Endothelial cell of umbilical vein (primary cell): ENCODE measurements around the gene KAT8. TPM values are rescaled to one million over a fixed set of nuclear protein-coding genes. Genes with fewer than 3 reads are reported as not detected.

Experiments used
- BruUV-seq: library from RNA; stranded (reverse); fragments of 400-500 nt; replicated peaks from 2 replicates; lab custom pipeline; 2021; lab: Mats Ljungman, UMichigan
- CTCF ChIA-PET: fragments of 300-600, 350-600 bp; sonication (Branson Sonifier 250); formaldehyde crosslinking; loops from one replicate; lab custom pipeline; 2021; ENCODE audit warnings: antibody characterized with exemption, inconsistent platforms; lab: Charles Lee
- POLR2A ChIA-PET: fragments of 300-600, 350-600 bp; sonication (Branson Sonifier 250); formaldehyde crosslinking; loops from one replicate; lab custom pipeline; 2021; ENCODE audit warnings: antibody characterized with exemption, inconsistent platforms; lab: Charles Lee
- DNase-seq: peaks from one replicate; pipeline ENCODE4 v3.0.0-alpha.2; 2011; ENCODE audit warnings: low read depth, low spot score
- FAIRE-seq: peaks from 2 replicates; lab custom pipeline; 2011; peaks lifted over from hg19 to GRCh38; lab: Jason Lieb, UNC
- H2AFZ ChIP-seq: 2 replicates; pipeline ENCODE4 v1.6.0; 2012; ENCODE audit warnings: low read depth, low read length, control low read depth, inconsistent platforms
- H3K27ac ChIP-seq: 2 replicates; pipeline ENCODE4 v1.5.1; 2011; ENCODE audit warnings: low read depth, mild to moderate bottlenecking, control low read depth, low read length, moderate library complexity; ENCODE audit not compliant: insufficient read depth
- H3K27me3 ChIP-seq, 2 experiments: 2 replicates each; pipeline versions ENCODE4 v1.6.0 to v1.6.1; 2011; ENCODE audit warnings: low read length in 2 of 2, mixed read lengths in 1 of 2; ENCODE audit not compliant: control insufficient read depth in 2 of 2, insufficient read depth in 2 of 2
- H3K36me3 ChIP-seq, 2 experiments: 2 replicates in 1 of 2; 3 replicates in 1 of 2; pipeline ENCODE4 v1.5.1; 2011; ENCODE audit warnings: low read length in 2 of 2, mild to moderate bottlenecking in 1 of 2, moderate library complexity in 1 of 2; ENCODE audit not compliant: control insufficient read depth in 2 of 2, insufficient read depth in 2 of 2; ENCODE audit errors: extremely low read depth in 1 of 2
- H3K4me1 ChIP-seq: 3 replicates; pipeline ENCODE4 v1.5.1; 2011; ENCODE audit warnings: mild to moderate bottlenecking, low read length; ENCODE audit not compliant: control insufficient read depth, insufficient read depth; ENCODE audit errors: extremely low read depth
- H3K4me2 ChIP-seq: 2 replicates; pipeline ENCODE4 v1.6.1; 2011; ENCODE audit warnings: low read length, control low read depth, mixed read lengths; ENCODE audit not compliant: insufficient read depth
- H3K4me3 ChIP-seq, 3 experiments: fragments of 200-600 bp in 1 of 3; sonication (generic), shearing (Covaris generic) in 1 of 3; replicated peaks in 1 of 3; 2 replicates each; pipeline ENCODE4 v1.5.1; 2011 to 2016; ENCODE audit warnings: control low read depth in 3 of 3, low read length in 3 of 3, mild to moderate bottlenecking in 2 of 3, inconsistent platforms in 1 of 3, low read depth in 1 of 3, moderate library complexity in 1 of 3; ENCODE audit not compliant: insufficient read depth in 1 of 3
- H3K79me2 ChIP-seq: 2 replicates; pipeline ENCODE4 v1.6.0; 2012; ENCODE audit warnings: low read length, inconsistent platforms; ENCODE audit not compliant: control insufficient read depth, insufficient read depth
- H3K9ac ChIP-seq: replicated peaks from 2 replicates; pipeline ENCODE3; 2011; ENCODE audit warnings: low read length, control low read depth; ENCODE audit not compliant: insufficient read depth; ENCODE audit errors: extremely low read depth
- H3K9me1 ChIP-seq: replicated peaks from 3 replicates; pipeline ENCODE4 v1.6.0; 2011; ENCODE audit warnings: mild to moderate bottlenecking, low read length; ENCODE audit not compliant: control insufficient read depth, insufficient read depth; ENCODE audit errors: extremely low read depth
- H3K9me3 ChIP-seq: replicated peaks from 2 replicates; pipeline ENCODE4 v1.5.1; 2012; ENCODE audit warnings: low read length, inconsistent platforms; ENCODE audit not compliant: control insufficient read depth, insufficient read depth
- H4K20me1 ChIP-seq: replicated peaks from 2 replicates; pipeline ENCODE3; 2011; ENCODE audit warnings: mild to moderate bottlenecking, low read length; ENCODE audit not compliant: control insufficient read depth, insufficient read depth; ENCODE audit errors: extremely low read depth
- GATA2 ChIP-seq: IDR thresholded peaks from 2 replicates; pipeline ENCODE4 v1.7.0; 2011; ENCODE audit warnings: low read depth, mild to moderate bottlenecking, moderate library complexity, mixed read lengths, low read length; ENCODE audit not compliant: insufficient read length, insufficient read depth
- MAX ChIP-seq: IDR thresholded peaks from 2 replicates; pipeline ENCODE4 v1.6.1; 2011; ENCODE audit not compliant: insufficient read depth, insufficient read length
- POLR2A ChIP-seq: IDR thresholded peaks from 2 replicates; pipeline ENCODE4 v1.6.1; 2012; ENCODE audit warnings: low read depth, mild to moderate bottlenecking, control low read depth, low read length
- POLR2AphosphoS5 ChIP-seq: IDR thresholded peaks from 2 replicates; pipeline ENCODE4 v1.6.1; 2012; ENCODE audit warnings: low read depth, mild to moderate bottlenecking, control low read depth, low read length, moderate library complexity; ENCODE audit not compliant: insufficient read depth
- dilution Hi-C: fragments of 300-500 bp; cut with MboI; formaldehyde crosslinking; loops from one replicate; pipeline ENCODE4 v1.15.0; 2019; ENCODE audit warnings: low sequenced_read_pairs; ENCODE audit not compliant: extremely low pct_ligation_motif_present
- intact Hi-C: fragments of 100-400 bp; cut with micrococcal nuclease; formaldehyde crosslinking; loops from one replicate; pipeline ENCODE4 v1.10.0; 2022
- polyA plus RNA-seq, 4 experiments: library from polyadenylated mRNA; depleted of rRNA in 3 of 4; stranded (reverse) in 3 of 4; unstranded in 1 of 4; fragments of >200 nt; gene quantifications; 2 replicates each; pipeline versions ENCODE4 v1.2.1 to v1.2.3, GENCODE V29; 2011 to 2012; ENCODE audit warnings: missing spikeins in 1 of 4
- small RNA-seq: library from RNA; depleted of rRNA; stranded (forward); fragments of <200 nt; gene quantifications from one replicate; pipeline ENCODE3, GENCODE V24; 2012; ENCODE audit warnings: low replicate concordance, low read depth; ENCODE audit not compliant: insufficient read depth, insufficient read length
- total RNA-seq: library from RNA; stranded (reverse); gene quantifications from 2 replicates; pipeline ENCODE4 v1.2.3, GENCODE V29; 2021

Gene KAT8
- total and polyA plus RNA-seq, 2 donors (not counting 3 experiments of a cell fraction or from before 2014, with no cell fraction given): 30.7 to 42.8 TPM

GRCh38 chr16:31179747-31180459, 62.4 kb downstream of the KAT8 start, which contains the start of gene FUS:
Gene FUS (plus strand): TSS chr16:31180139. CDS start chr16:31180215, 76 bp downstream.
- H3K9me1 ChIP-seq: no peaks in the 10 kb centered on the region
- no peaks in the 10 kb centered on the region for H3K27me3 ChIP-seq
- FAIRE-seq: peak; percentile 88
- H2AFZ ChIP-seq: peak within 1 kb of the TSS; percentile 81
- dilution Hi-C loops (no loop called here), intact Hi-C loops (loop anchor here (1.0 to 5.0 kb wide), 8 partner anchors 38 to 688 kb away; partner anchors contain the start of genes ARMC5, BCKDK, KAT8 and ZNF646)
- H3K4me1 ChIP-seq: peaks cover 22% of the 10 kb centered on the region
- peaks cover 47% of the 10 kb centered on the region for H3K79me2 ChIP-seq
- peak within 1 kb of the TSS; percentile 93 for H3K9ac ChIP-seq
- no peaks in the 10 kb centered on the region for H3K9me3 ChIP-seq
- ChIA-PET POLR2A (interaction anchor here (0.6 to 2.2 kb wide), 23 partner anchors 10 to 432 kb away, joined by 3 to 37 read pairs (median 4); partner anchors contain the start of genes COX6A2, HSD3B7, KAT8 and PYCARD), CTCF (interaction anchor here (0.6 to 1.7 kb wide), 6 partner anchors 23 to 281 kb away, joined by 3 to 20 read pairs (median 4); partner anchors contain the start of gene ZNF843)
- peaks cover 15% of the 10 kb centered on the region for H4K20me1 ChIP-seq
- peak within 1 kb of the TSS; percentile 77 to 100 (median 95) for H3K4me3 ChIP-seq
- peak within 1 kb of the TSS; percentile 91 for H3K27ac ChIP-seq
- H3K4me2 ChIP-seq: peak within 1 kb of the TSS; percentile 99
- H3K36me3 ChIP-seq: peaks cover 13 to 18% of the 10 kb centered on the region in 2 experiments
- peak; percentile 90 for DNase-seq
- TF ChIP-seq MAX (peak; percentile 8), POLR2A (peak; percentile 100), POLR2AphosphoS5 (peak; percentile 100), GATA2 (no peak)
- BruUV-seq: no TSS peak

Small RNA genes lying within 50 kb of the gene (small RNA-seq; reads per million reads assigned to genes)
- gene AC009088.4: not detected
- gene NDUFA3P6: not detected

Other genes with a start within 250 kb of the KAT8 start
- 38.3 and 39.5 TPM in 2 replicates for gene BCL7C, start 223.6 kb upstream of the KAT8 start, total RNA-seq
- gene BCL7C, start 223.6 kb upstream of the KAT8 start, polyA plus RNA-seq: 30.2 and 33.7 TPM in 2 replicates
- 1.4 and 1.5 TPM in 2 replicates for gene CTF1, start 221.1 kb upstream of the KAT8 start, total RNA-seq
- 4.3 and 4.7 TPM in 2 replicates for gene CTF1, start 221.1 kb upstream of the KAT8 start, polyA plus RNA-seq
- 37.3 and 38.0 TPM in 2 replicates for gene FBXL19, start 194.1 kb upstream of the KAT8 start, total RNA-seq
- gene FBXL19, start 194.1 kb upstream of the KAT8 start, polyA plus RNA-seq: 22.1 and 29.5 TPM in 2 replicates
- 17.0 and 17.6 TPM in 2 replicates for gene ORAI3, start 168.6 kb upstream of the KAT8 start, total RNA-seq
- 25.4 and 33.9 TPM in 2 replicates for gene ORAI3, start 168.6 kb upstream of the KAT8 start, polyA plus RNA-seq
- gene SETD1A, start 159.9 kb upstream of the KAT8 start, total RNA-seq: 21.3 and 25.6 TPM in 2 replicates
- 3.4 and 3.5 TPM in 2 replicates for gene SETD1A, start 159.9 kb upstream of the KAT8 start, polyA plus RNA-seq
- gene HSD3B7, start 132.5 kb upstream of the KAT8 start, total RNA-seq: 2.9 and 3.5 TPM in 2 replicates
- gene HSD3B7, start 132.5 kb upstream of the KAT8 start, polyA plus RNA-seq: 4.8 and 6.3 TPM in 2 replicates
- gene STX1B, start 107.0 kb upstream of the KAT8 start, total RNA-seq: 0.07 and 0.11 TPM in 2 replicates
- 0.14 and 0.21 TPM in 2 replicates for gene STX1B, start 107.0 kb upstream of the KAT8 start, polyA plus RNA-seq
- 60.7 and 65.2 TPM in 2 replicates for gene STX4, start 84.1 kb upstream of the KAT8 start, total RNA-seq
- gene STX4, start 84.1 kb upstream of the KAT8 start, polyA plus RNA-seq: 49.4 and 49.5 TPM in 2 replicates
- gene ZNF668, start 43.4 kb upstream of the KAT8 start, total RNA-seq: 11.6 and 13.3 TPM in 2 replicates
- gene ZNF668, start 43.4 kb upstream of the KAT8 start, polyA plus RNA-seq: 11.8 and 14.4 TPM in 2 replicates
- gene ZNF646, start 43.2 kb upstream of the KAT8 start, total RNA-seq: 13.1 and 15.9 TPM in 2 replicates
- gene ZNF646, start 43.2 kb upstream of the KAT8 start, polyA plus RNA-seq: 4.1 and 5.9 TPM in 2 replicates
- 2.8 and 4.5 TPM in 2 replicates for gene PRSS53, start 28.7 kb upstream of the KAT8 start, total RNA-seq
- gene PRSS53, start 28.7 kb upstream of the KAT8 start, polyA plus RNA-seq: 3.5 and 4.6 TPM in 2 replicates
- 91.8 and 93.5 TPM in 2 replicates for gene VKORC1, start 22.9 kb upstream of the KAT8 start, total RNA-seq
- 586 and 728 TPM in 2 replicates for gene VKORC1, start 22.9 kb upstream of the KAT8 start, polyA plus RNA-seq
- 56.5 and 57.8 TPM in 2 replicates for gene BCKDK, start 9.3 kb upstream of the KAT8 start, total RNA-seq
- 78.3 and 96.7 TPM in 2 replicates for gene BCKDK, start 9.3 kb upstream of the KAT8 start, polyA plus RNA-seq
- gene PRSS8, start 18.1 kb downstream of the KAT8 start, total RNA-seq: not detected in 2 replicates
- 0.11 and 0.12 TPM in 2 replicates for gene PRSS8, start 18.1 kb downstream of the KAT8 start, polyA plus RNA-seq
- not detected in 2 replicates for gene PRSS36, start 32.4 kb downstream of the KAT8 start, total RNA-seq
- 0.57 and 0.73 TPM in 2 replicates for gene PRSS36, start 32.4 kb downstream of the KAT8 start, polyA plus RNA-seq
- 569 and 574 TPM in 2 replicates for gene FUS, start 62.5 kb downstream of the KAT8 start, total RNA-seq
- gene FUS, start 62.5 kb downstream of the KAT8 start, polyA plus RNA-seq: 191 and 307 TPM in 2 replicates
- gene PYCARD, start 85.1 kb downstream of the KAT8 start, total RNA-seq: 19.1 and 23.0 TPM in 2 replicates
- gene PYCARD, start 85.1 kb downstream of the KAT8 start, polyA plus RNA-seq: 40.1 and 58.9 TPM in 2 replicates
- gene TRIM72, start 96.5 kb downstream of the KAT8 start, total RNA-seq: not detected in 2 replicates
- not detected in 2 replicates for gene TRIM72, start 96.5 kb downstream of the KAT8 start, polyA plus RNA-seq
- not detected in 2 replicates for gene PYDC1, start 99.5 kb downstream of the KAT8 start, total RNA-seq
- gene PYDC1, start 99.5 kb downstream of the KAT8 start, polyA plus RNA-seq: not detected in 2 replicates
- not detected in 2 replicates for gene ITGAM, start 142.3 kb downstream of the KAT8 start, total RNA-seq
- not detected in 2 replicates for gene ITGAM, start 142.3 kb downstream of the KAT8 start, polyA plus RNA-seq
- 0.72 and 1.4 TPM in 2 replicates for gene ITGAX, start 237.5 kb downstream of the KAT8 start, total RNA-seq
- gene ITGAX, start 237.5 kb downstream of the KAT8 start, polyA plus RNA-seq: 0.10 and 0.18 TPM in 2 replicates